HuH-7.5 (cell line): ENCODE measurements around the gene RELA.
"Not testable (repeated sequence)": the region's sequence is repeated elsewhere in the genome, so short reads cannot be mapped to it uniquely, and the experiment has no call there.

Experiments used
- DNase-seq: peaks from one replicate; pipeline ENCODE4 v3.0.0; 2011; ENCODE audit warnings: low spot score

Gene RELA

DNA sequence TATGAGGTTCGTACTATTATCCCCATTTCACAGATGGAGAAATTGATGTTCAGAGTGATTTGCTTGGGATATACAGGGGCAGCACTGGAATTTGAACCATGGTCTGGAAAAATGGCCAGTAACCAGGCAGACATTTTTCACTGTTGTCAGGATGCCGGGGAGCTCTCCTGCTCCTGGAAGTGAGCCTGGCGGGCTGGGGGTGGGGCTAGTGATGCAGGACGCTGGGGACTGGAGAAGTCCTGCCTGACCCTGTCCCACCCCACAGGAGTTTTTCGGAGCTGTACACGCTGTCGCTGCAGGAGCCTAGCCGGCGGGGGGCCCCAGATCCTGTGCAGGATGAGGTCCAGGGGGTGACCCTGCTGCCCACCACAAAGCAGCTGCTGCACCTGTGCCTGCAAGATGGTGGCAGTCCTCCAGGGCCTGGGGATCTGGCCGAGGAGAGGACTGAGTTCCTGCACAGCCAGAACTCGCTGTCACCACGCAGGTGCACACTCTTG lies 13.7 kb downstream of the RELA start:
- DNase-seq: no peak

DNA sequence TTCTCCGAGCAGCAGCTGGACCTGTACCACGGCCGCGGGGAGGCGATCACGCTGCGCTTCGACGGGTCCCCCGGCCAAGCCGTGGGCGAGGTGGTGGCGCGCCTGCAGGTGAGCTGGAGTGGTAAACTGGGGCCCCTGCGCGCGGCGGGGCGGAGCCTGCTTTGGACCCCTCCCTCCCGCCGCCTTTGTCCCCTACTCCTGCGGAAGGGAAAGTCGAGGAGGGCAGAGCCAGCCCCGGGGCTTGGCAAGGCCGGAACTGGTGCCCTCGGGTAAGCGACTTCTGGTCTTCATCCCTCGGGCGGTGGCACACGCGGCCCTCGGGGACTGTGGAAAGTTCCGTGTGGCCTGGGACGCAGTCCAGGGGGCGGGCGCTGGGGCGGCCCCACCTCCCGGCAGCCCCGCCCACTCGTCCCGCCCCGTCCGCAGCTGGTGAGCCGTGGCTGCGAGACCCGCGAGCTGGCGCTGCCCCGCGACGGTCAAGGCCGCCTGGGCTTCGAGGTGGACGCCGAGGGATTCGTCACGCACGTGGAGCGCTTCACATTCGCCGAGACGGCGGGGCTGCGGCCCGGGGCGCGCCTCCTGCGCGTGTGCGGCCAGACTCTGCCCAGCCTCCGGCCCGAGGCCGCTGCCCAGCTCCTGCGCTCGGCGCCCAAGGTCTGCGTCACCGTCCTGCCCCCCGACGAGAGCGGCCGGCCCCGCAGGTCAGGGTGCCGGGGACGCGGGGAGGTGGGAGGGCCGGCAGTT lies 15.6 kb downstream of the RELA start:
- DNase-seq: no peak

DNA sequence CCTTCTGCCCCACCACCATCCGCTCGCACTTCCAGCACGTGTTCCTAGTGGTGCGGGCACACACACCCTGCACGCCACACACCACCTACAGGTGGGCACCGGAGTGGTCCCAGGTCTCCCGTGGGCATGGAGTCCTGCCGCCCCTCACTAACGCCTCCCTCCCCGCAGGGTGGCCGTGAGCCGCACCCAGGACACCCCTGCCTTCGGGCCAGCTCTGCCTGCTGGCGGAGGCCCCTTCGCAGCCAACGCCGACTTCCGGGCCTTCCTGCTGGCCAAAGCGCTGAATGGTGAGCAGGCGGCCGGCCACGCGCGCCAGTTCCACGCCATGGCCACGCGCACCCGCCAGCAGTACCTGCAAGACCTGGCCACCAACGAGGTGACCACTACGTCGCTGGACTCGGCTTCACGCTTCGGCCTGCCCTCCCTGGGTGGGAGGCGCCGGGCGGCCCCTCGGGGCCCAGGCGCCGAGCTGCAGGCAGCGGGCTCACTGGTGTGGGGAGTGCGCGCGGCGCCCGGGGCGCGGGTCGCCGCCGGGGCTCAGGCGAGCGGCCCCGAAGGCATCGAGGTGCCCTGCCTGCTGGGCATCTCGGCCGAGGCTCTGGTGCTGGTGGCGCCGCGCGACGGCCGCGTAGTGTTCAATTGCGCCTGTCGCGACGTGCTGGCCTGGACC lies 16.3 kb downstream of the RELA start:
- DNase-seq: no peak

DNA sequence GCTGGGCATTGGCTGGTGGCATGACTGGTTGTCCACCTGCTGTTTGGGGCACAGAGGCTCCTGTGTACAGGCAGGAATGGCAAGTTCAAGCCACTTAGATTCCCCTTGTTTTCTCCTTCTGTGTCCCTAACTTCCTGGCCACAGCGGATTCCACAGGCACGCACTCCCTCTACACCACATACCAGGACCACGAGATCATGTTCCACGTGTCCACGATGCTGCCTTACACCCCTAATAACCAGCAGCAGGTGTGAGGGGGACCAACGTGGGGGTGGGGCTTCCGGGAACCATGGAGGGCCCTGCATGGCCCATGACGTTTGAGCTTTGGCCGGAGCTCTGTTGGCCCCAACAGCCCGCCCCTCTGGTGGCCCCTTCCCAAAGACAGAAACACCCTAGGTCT lies 17.0 kb downstream of the RELA start:
- no peak for DNase-seq

DNA sequence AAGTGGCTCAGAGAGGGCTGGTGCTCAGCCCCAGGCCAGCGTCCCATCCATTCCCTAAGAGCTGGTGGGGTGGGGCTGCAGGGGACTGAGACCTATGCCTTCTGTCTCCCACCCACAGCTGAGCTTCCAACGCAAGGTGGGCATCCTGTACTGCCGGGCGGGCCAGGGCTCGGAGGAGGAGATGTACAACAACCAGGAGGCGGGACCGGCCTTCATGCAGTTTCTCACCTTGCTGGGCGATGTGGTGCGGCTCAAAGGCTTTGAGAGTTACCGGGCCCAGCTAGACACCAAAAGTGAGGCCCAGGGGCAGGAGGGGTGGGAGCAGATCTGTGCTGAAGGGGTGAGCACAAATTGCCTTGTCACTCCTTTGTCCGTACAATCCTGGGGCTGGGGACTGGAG lies 17.9 kb downstream of the RELA start:
- DNase-seq: no peak

DNA sequence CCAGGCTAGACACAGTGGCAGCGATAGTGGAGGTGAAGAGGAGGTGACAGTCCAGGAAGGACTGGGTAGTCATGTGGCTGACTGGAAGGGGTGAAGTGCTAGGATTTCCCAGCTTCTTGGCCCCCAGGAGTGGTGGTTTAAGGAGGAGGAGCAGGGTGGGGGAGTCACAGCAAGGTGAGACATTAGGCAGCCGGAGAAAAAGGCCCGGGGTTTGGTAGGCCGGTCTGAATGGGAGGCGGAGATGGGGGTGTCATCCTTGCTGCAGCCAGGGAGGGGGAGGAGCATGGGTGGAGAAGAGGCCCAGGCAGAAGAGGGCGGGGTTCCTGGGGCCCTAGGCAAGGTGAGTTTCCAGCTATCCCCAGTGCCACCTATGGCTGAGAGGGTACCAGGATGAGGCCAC lies 18.7 kb downstream of the RELA start:
- DNase-seq: no peak

DNA sequence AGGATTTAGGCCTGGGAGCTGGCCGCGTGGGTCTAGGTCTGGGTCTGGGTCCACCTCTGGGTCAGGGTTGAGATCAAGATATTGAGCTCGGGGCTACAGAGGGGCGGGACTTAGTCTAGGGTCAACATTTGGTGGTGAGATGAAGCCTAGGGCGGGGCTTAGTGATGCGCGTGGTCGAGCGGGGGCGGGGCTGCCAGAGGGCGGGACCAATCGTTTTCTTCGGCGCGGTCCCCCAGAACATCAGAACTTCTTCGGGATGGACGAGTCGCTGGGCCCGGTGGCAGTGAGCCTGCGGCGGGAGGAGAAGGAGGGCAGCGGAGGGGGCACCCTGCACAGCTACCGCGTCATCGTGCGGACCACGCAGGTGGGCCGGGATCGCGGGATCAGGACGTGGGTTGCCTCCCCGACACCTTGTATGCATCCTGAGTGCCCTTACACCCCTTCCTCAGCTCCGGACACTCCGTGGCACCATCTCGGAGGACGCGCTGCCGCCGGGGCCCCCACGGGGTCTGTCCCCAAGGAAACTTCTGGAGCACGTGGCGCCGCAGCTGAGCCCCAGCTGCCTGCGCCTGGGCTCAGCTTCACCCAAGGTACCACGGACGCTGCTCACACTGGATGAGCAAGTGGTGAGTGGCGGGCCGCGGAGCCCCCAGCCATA lies 20.6 kb downstream of the RELA start:
- DNase-seq: no peak

DNA sequence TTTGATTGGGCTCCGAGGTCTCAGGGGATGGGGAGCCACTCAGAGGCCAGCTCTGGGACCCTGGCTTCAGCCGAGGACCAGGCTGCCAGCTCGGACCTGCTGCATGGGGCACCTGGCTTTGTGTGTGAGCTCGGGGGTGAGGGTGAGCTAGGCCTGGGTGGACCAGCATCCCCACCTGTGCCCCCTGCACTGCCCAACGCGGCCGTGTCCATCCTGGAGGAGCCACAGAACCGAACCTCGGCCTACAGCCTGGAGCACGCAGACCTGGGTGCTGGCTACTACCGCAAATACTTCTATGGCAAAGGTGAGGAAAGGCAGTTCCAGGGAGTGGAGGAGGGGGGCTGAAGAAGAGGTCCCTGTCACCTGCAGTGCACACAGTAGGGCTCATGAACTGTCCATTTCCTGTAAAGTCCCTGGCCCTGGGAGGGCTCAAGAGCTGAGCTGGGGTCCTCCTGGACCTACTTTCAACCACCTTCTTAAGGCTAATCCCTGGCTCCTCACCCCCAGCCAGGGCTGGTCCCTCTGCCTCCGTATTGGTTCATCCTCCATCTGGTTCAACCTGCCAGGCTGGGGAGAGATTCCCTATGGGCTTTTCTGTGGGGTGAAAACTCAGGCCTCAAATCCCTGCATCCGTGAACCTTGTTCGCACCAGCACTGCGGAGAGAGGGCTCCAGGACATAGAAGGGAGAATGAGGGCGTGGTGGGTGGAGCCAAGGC lies 21.3 kb downstream of the RELA start:
- no peak for DNase-seq

DNA sequence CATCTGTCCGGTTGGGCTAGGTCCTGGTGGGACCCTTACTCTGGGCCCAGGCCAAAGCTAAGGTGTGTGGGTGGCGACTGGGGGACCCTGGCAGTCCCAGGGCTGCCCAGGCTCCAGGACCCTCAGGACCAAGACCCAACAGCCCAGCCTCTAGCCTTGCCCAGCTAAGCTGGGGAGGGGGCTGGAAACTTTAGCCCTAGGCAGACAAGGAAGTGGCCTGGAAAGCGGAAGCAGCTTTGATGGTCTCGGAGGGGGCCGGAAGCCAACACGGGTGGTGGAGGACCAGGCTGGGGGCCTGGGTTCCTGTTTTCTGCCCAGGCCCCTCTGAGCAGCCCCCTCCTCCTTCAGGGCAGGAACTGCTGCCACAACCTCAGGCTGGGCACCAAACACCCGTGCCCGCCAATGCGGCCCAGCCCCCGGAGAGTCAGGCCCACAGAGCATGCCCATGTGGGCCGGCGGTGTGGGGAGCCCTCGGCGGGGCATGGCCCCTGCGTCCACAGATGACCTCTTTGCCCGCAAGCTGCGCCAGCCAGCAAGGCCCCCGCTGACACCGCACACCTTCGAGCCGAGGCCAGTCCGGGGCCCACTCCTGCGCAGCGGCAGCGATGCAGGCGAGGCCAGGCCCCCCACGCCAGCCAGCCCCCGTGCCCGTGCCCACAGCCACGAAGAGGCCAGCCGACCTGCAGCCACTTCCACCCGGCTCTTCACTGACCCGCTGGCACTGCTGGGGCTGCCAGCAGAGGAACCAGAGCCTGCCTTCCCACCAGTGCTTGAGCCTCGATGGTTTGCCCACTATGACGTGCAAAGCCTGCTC lies 22.0 kb downstream of the RELA start:
- DNase-seq: no peak

DNA sequence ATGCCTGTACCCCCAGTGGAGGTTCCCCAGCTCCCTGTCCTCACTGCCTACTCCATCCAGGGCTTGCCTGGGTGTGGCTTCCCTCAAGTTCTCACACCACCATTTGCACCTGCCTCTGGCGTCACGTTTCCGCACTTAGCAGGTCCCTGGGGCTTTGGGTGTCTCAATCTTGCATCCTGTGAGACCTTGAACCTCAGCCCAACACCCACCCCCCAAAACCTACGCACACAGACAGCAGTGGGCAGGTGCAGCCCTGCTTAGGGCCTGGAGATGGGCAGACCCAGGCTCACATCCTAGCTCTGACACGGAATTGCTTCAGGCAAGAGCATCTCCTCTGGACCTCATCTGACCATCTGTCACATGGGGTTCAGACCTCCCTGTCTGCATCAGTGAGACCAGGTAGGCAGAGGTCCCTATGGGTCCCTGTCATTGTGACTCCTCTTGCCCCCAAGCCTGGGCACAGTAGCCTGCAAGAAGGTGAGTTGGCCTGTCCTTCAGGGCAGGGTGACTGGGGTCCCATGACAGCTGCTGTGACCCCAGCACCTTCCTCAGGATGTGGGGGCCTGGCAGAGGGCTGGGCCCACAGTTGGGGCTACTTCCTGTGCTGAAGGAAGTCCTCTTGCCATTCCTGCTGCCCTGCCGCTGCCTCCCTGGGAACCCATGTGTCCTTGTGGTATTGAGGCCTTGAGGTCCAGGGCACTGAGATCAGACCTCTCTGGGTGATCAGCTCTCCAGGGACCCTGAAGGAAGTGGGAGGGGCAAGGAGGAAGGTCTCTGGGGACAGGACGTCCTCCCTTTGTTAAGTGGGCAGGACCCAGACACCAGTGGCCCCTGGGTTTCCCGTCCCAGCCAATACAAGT lies 22.9 kb downstream of the RELA start:
- DNase-seq: no peak

DNA sequence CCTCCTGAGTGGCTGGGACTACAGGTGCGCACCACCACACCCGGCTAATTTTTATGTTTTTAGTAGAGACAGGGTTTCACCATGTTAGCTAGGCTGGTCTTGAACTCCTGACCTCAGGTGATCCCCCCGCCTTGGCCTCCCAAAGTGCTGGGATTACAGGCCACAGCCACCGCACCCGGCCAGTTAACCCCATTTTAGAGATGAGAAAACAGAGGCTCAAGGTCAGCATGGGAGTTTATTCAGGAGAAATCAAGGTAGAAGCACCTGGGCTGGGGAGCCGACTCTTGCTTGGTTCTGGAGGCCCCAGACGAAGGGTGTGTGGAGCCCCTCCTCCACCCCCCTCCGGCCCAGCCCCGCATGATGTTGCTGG lies 23.5 kb downstream of the RELA start:
- not testable (repeated sequence) for DNase-seq

DNA sequence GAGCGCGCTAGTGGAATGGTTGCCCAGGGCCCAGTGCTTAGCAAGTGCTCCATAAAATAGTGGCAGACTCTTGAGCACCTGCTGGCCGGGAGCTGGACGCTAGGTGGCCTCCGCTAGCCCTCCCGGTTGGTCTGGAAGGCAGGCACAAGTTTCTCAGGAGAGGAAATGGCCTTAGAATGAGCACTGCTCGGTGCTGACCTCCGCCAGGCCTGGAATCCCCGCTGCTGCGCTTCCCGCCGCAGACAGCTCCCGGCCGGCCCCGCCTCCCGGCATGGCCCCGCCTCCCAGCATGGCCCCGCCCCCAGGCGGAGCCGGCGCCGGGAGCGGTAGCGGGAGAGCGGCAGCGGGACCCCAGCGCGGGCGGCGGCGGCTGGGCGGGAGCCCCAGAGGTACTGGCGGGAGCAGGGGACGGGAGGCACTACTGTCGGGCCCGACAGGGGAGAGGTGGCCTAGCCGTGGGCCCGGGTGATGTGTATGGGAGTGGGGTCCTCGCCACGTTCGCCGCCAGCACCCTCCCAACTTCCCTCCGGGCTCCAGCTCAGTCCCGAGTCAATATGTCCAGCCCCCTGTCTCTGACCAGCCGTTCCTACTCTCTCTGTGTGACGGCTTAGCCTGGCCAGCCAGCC lies 24.8 kb downstream of the RELA start, which contains the start of gene SIPA1:
Gene SIPA1 (plus strand): TSS at position 308 of the 626 bp plus-strand sequence. CDS start 2,821 bp downstream, outside the sequence.
- peak; percentile 82 for DNase-seq

DNA sequence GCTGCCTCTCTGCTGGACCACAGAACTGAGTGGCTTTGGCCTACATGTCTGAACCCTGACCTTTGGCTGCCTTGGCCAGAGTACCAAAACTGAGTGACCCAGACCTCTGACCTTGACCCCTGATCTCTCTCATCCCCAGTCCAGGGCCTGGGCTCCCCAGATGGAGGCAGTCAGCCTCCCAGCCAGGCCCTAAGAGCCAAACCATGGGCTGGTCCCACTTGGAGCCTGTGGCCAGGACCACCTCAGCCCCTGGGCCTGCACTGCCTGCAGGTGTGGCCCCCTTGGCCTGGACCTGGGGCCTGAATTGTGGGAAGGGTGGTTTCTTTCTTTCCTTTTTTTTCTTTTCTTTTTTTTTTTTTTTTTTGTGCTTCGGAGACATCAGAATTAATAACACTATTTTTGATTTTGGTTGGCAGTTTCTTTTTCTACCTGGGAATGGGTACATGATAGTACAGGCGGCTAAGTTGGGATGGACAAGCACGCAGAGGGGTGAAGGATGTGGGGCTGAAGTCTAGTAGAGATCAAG lies 25.6 kb downstream of the RELA start:
- no peak for DNase-seq

DNA sequence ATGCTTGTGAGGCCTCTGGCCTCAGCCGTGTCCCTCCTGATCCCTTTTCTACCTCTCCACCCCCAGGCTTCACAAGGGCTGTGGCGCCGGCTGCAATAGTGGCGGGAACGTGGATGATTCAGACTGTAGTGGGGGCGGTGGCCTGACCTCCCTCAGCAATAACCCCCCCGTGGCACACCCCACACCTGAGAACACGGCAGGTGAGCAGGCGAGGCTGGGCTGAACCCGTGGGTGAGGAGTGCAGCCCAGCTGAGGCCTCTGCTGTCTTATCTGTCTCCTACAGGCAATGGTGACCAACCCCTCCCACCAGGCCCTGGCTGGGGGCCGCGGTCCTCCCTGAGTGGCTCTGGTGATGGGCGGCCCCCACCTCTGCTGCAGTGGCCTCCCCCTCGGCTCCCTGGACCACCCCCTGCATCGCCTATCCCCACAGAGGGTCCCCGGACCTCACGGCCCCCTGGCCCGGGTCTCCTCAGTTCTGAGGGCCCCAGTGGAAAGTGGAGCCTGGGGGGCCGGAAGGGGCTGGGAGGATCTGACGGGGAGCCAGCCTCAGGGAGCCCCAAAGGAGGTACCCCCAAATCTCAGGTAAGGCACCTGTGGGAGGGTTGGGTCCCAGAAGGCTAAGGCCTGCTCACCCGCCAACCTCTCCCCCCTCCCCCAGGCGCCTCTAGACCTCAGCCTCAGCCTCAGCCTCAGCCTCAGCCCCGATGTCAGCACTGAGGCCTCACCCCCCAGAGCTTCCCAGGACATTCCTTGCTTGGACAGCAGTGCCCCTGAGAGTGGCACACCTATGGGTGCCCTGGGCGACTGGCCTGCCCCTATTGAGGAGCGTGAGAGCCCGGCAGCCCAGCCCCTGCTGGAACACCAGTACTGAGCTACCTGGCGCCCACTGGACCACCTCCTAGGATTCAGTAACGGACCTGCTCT lies 26.3 kb downstream of the RELA start:
- DNase-seq: no peak

DNA sequence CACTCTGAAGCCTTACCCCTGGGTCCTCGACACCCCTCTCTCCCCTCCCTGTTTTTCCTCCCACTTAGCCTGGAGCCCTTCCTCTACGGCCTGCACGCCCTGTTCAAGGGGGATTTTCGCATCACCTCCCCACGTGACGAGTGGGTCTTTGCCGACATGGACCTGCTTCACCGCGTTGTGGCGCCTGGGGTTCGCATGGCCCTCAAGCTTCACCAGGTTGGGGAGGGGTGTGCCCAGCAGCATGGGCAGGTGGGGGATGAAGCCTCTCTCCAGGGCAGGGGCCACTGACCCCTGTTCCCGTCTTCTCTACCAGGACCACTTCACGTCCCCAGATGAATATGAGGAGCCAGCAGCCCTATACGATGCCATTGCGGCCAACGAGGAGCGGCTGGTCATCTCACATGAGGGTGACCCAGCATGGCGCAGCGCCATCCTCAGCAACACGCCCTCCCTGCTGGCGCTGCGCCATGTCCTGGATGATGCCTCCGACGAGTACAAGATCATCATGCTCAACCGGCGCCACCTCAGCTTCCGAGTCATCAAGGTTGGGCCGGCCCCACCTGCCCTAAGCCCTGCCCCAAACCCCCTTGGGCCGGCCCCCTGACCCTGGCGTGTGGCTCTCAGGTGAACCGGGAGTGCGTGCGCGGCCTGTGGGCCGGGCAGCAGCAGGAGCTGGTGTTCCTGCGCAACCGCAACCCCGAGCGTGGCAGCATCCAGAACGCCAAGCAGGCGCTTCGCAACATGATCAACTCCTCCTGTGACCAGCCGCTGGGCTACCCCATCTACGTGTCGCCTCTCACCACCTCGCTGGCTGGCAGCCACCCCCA lies 27.6 kb downstream of the RELA start:
- no peak for DNase-seq

DNA sequence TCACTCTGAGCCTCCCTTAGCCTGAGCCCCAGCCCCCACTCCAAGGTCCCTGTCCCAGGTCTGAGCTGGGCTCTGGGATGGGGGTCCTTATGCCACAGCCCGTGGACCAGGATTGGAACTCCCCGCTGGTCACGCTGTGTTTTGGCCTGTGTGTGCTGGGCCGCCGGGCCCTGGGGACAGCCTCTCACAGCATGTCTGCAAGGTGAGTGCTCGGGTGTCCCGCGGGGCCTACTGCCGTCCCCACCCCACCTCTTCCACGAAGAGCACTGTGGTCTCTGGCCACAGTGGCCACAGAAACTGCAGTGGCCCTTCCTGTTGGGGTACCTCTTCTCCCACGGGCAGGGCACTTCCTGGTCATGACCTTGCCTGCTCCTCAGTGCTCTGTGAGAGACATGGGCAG lies 28.3 kb downstream of the RELA start:
- no peak for DNase-seq

DNA sequence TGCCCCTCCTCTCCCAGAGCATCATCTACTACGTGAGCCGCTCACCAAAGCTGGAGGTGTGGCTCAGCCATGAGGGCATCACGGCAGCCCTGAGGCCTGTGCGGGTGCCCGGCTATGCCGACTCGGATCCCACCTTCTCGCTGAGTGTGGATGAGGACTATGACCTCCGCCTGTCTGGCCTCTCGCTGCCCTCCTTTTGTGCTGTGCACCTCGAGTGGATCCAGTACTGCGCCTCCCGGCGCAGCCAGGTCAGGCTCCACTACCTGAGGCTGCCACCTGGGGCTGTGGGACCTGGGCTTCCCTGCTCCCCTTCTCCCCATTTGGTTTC lies 28.6 kb downstream of the RELA start:
- no peak for DNase-seq
